GM19351 (cell line): ENCODE data around the gene PUM2.

Experiments used
- ATAC-seq: cut with Tn5 transposase; IDR thresholded peaks from one replicate; pipeline ENCODE4 v1.9.1; 2021; ENCODE audit warnings: mild to moderate bottlenecking, moderate library complexity; ENCODE audit not compliant: unreplicated experiment

The PUM2 gene

DNA sequence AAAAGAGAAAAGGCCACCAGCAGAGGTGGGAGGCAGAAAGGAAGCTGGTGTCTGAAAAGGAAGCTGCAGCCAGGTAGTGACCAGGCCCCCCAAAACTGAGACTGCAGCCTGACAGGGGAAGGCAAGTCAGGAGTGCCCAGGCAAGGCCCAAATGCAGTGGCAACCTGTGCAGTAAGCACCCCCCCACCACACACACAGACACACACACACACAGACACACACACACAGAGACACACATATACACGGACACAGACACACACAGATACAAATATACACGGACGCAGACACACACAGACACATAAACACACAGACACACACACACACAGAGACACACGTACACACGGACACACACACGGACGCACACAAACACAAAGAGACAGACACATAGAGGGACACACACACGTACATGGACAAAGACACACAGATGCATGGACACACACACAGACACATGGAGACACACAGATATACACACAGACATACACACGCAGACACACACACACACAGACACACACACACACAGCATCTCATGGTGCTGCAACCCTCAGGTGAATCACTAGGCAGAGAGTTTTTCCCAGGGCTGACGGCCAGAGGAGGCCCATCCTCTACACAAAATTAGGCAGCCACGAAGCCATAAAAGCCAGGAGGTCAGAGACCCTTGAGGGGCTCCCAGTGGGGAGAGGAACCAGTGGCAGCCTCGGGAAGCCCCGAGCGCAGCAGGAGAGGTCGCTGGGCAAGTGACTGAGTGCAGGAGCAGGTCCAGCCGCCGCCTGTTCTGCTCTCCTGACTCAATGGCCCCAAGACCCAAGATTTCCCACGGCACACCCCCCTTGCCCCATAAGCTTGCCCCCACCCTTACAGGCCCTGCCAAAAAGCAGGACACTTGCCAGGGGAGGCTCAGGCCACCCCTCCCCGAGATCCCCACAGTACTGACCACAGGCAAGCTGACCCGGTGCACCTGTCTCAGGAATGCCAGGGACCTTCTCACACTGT lies 132.0 kb downstream of the PUM2 start:
- ATAC-seq, result no peak

DNA sequence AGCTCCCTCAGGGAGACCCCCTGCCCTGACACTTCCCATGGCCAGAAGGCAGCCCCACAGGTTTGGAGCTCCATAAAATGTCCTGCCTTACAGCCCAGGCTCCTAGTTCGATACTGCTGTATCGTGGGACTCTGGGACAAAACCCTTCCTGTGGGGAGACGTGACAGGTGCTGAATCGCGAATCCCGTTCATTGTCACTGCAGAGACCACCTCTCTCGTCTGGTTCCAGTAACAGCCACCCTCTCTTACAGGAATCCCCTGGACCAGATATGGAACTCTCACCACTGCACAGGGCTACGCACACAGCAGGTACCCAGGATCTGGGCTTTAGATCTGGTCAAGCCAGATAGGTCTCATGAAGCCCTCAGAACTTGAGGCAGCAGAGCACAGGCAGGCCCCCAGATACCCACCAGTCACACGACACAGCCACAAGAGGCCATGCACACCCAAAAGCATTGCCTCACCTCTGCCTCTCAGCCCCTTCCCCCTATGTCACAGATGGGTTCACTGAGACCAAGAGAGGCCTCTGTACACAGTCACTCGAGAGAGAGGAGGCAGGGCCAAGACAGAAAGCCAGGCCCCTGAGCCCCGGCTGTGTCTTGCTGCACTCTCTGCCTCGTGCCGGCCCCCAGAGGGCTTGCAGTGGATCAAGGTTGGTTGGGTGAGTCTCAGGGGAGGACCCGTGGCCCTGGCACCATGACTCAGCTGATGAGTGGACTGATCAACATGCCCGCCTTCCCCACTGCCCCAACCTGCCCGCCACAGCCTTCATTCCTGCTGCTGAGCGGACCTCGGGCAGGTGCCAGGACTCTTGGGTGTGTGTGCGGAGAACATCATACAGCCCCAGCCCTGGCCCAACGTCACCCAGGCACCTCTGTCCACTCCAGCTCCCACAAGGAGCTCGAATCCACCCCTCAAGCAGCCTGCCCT lies 133.3 kb downstream of the PUM2 start:
- no peak for ATAC-seq

DNA sequence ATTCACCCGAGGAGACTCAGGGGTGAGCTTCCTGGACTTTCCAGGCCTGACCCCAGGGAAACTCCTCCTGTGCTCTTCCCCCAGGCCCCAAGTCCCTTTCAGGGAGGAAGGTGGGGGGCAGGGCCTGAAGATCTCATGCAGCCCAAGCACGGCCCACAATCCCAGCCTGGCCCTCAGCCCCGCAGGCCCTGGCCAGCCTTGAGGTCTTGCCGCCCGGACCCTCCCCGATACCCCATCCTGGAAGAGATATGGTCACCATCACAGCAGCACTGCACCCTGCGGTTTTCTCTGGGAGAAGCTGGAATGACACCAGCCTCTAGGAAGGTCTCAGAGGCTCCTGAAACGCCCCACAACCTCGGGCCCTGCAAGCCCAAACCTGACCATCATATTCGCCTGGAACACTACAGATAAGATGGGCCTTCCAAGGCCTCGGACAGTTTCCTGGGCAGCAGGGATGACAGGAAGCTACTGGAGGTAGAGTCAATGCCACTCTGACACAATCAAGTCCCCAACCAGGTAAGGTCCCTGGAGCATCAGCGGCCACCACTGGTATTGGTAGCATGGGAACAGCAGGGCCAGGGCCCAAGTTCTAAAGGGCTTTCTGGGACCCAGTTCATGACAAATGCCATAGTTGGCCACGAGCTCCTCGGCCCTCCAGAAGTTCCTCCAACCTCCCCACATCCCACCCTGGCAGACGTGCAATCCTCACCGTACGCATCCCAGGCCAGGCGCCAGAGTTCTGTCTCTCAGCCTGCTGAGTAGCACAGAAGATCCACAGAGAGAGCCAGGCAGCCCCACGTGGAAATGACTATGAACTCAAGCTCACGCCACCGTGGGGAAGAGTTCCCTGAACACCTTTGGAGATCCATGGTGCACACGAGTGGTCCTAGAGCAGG lies 134.3 kb downstream of the PUM2 start:
- ATAC-seq, result no peak

- no peak for ATAC-seq
Observed at GRCh38 chr2:20215183-20216040, 135.2 kb downstream of the PUM2 start.

- ATAC-seq, result no peak
Observed at GRCh38 chr2:20214566-20215182, 136.0 kb downstream of the PUM2 start.

DNA sequence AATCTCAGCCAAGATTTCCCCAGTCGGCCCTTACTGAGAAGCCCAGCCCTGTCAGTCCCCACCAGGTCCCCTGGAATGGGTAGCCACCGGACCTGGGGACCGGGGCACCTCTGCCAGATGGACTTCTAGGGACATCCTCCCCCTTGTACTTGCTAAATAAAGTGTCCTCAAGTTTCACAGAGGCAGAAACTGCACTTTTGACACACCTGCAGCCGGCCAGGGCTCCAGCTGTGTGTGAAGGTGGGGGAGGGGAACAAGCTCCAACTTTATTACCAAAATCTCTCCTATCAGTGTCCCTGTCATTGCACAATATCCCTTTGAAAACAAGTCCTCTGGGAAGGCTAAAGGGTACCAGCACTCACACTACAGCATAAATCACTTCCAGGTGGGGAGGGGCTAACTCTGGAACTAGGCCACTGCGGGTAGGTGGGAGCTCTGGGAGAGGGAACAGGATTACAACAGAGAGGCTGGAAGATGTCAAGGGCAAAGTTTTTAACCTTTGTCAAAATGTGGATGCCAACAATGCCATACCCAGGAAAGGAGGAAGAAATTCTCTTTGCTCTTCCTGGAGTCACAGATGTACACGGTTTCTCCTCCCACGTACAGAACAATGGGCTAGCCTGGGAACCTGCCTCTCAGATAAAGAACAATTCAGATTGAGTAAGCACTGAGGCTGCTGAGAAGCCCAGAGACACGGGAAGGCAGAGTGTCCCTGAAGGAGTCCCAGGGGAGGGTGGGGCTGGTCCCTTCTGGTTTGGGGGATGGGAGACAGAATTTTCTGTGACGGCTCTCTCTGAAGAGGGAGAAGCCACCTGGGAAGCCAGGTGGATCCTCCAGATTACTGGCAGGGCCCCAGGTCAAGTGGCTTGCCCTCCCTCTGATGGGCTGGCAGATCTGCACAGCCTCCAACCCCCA lies 136.7 kb downstream of the PUM2 start:
- no peak for ATAC-seq

- no peak for ATAC-seq
Observed at GRCh38 chr2:20212871-20213503, 137.7 kb downstream of the PUM2 start.

GRCh38 chr2:20212459-20212870 lies 138.2 kb downstream of the PUM2 start:
- ATAC-seq, result peak; percentile 41

DNA sequence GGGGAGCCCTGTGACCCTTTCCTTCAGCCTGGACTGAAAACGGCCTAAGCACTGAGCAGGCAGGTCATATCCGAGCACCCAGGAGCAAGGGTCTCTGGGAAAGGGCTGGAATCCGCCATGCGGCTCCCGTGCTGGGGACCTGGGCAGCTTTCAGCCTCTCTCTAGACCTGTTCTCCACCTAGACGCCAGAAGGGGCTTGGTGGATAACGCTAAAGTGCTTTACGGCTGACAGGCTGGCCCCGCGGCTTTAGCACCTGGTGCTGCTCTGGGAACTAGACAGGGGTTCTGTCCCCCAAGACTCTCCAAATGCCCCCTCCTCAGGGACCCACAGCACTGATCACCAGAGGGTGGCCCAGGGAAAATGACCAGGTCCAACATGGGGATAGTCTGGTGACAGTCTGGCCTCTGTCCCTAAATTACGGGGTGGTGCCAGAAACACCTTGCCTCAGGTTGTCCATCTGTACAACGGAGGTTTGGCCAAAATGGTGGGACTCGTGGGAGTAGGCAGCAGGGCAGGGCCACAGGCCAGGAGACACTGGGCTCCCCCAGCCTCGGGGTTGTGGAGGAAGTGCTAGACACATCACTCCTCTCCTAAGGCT lies 138.7 kb downstream of the PUM2 start:
- peak; percentile 12 for ATAC-seq

- no peak for ATAC-seq
Observed at GRCh38 chr2:20211420-20211819, 139.2 kb downstream of the PUM2 start.

DNA sequence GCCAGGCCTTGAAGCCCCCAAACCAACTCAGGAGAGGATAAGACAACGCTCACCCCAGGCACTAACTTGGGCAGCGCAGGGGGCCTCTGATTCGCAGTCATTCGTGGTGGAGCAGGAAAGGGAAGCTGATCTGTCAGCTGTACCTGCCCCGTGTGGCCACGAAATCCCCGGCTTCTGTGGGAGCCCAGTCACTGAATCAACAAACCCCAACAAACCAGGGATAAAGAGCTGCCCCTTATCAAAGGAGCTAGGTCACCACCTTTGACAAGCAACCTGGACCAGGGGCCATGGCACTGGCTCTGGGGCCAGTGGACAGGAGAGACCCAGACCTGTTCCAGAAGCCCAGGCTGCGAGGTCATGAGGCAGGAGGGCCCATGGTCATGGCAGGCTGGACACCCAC lies 140.2 kb downstream of the PUM2 start:
- no peak for ATAC-seq

GRCh38 chr2:20209373-20210109 lies 141.1 kb downstream of the PUM2 start:
- ATAC-seq, result no peak

DNA sequence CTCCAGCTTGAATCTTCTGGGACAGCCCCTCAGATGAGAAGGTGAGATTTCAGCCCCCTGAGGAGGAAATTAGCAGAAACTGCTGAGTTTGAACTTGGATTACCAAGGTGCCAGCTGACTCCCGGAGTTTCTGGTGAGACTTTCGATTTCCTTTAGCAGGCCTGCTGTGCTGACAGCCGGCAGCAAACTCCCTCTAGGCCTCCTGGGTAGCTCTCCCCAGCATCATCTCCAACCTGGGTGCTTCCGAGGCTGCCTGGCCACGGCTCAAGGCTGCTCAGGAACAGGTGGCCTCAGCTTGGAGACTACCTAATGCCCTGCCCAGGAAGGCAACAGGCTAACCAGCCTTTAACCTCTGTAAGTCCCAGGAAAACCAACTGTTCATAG lies 142.2 kb downstream of the PUM2 start:
- no peak for ATAC-seq

DNA sequence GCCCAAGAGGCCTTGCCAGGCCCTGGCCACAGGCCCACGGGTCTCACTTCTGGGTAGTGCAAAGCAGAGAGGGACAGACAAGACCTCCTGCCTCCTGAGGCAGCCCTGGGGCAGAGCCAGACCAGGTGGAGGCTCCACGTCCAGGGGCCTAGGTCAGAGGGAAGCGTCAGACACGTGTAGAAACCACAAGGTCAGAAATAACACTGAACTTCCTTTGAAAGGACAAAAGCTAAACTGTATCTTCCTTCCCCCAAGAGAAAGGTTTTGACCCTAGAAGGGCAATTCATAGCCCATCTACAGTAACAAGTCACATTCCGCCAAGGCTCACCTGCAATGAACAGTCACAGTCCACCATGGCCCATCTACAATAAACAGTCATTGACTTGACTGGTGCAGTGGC lies 143.6 kb downstream of the PUM2 start:
- peak; percentile 77 for ATAC-seq

DNA sequence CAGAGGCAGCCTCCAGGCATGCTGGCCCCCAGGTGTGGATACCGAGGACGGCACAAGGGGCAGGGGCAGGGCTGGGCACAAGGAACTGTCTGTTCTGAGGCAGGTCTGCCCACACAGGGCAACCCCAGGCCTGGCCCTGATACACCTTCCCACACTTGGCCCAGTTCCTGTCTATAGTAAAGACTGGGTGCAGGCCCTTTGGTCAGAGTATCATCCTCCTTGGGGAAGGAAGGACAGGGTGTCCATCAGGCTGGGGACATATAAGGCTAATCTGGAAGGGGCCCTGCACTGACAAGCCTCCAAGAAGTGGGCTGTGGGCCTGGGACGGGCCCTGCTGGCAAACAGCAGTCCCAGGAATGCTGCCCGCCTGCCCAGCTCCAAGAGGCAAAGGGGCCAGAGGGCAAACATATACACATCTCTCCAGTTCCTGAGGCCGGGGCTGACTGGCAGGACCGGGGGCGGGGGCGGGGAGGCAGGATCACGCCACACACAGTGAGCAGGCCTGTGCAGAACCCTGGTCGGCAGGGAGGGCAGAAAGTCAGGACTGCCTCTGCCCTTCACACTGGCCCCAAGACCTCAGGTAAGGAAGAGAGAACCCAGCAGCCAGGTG lies 144.6 kb downstream of the PUM2 start:
- no peak for ATAC-seq

GRCh38 chr2:20205069-20205468 lies 145.6 kb downstream of the PUM2 start:
- ATAC-seq, result no peak
